IPS-NIHi7 (cell line): ENCODE results near the gene CEP44.
A peak's percentile ranks its signal among the peaks of the same experiment; 100 is the strongest.
"Not testable (repeated sequence)": the region's sequence is repeated elsewhere in the genome, so short reads cannot be mapped to it uniquely, and the experiment has no call there.

Experiments
- DNase-seq: peaks from one replicate; pipeline ENCODE4 v3.0.0; 2012; ENCODE audit warnings: mixed read lengths; ENCODE audit errors: extremely low spot score

The CEP44 gene

GRCh38 chr4:174279433-174280155, 4.1 kb upstream of the CEP44 start:
- DNase-seq = no peak

DNA sequence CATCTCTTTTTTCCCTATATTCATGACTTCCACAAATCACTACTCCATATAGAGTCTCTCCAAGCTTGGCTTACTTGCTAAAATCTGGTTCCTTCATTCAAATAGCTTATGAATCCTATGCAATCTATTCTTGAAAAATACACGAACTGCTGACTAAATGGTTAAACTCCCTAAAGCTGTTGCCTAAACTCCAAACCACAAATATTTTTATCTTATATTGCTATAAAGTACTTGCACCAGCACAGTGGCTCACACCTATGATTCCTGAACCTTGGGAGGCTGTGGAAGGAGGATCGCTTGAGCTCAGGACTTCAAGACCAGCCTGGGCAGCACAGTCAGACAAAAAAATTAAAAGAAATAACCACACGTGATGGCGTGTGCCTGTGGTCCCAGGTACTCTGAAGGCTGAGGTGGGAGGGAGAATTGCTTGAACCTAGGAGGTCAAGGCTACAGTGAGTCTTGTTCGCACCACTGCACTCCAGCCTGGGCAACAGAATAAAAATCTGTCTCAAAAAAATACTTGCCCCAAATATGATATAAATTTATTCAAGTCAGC, 2.5 kb upstream of the CEP44 start:
- DNase-seq = no peak

DNA sequence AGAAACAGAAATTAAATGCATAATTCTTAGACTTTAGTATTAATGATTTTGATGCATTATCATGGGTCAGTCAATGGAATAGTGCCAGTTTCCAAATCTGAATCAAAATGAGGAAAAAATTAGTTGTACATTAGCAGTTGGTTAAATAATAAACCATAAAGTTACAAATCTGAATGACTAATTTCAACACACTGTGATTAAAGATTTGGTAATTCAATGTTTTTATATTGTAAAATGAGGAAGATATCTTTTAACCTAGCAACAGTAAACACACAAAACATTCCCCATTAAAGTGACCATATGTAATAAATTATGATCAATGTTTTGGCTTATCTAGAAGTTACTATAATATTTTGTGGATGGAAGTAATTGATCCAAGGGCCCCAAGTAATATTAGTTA, 1.8 kb upstream of the CEP44 start:
- no peak for DNase-seq

- DNase-seq = peak; percentile 90
Observed at GRCh38 chr4:174282836-174283506, 740 bp upstream of the CEP44 start.

DNA sequence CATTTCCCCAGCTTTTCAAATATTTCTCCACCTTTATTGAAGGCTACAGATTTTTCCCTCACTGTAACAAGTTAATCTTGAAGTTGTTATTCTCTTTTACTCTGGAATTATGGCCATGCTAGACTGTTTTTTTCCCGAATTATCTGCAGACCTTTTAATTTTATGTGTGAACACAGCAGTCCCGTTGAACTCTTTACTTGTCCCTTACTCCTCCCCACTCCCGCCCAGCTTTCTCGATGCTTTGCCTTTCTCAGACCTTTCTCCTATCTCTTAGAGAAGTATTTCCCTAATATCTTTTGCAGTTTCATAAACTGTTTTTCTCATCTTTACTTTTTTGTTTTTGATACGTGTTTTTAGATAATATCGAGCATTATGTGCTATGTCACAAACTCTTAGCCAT, 776 bp downstream of the CEP44 start:
- peak; percentile 8 for DNase-seq

- no peak for DNase-seq
Observed at GRCh38 chr4:174286870-174287269, 3.2 kb downstream of the CEP44 start.

DNA sequence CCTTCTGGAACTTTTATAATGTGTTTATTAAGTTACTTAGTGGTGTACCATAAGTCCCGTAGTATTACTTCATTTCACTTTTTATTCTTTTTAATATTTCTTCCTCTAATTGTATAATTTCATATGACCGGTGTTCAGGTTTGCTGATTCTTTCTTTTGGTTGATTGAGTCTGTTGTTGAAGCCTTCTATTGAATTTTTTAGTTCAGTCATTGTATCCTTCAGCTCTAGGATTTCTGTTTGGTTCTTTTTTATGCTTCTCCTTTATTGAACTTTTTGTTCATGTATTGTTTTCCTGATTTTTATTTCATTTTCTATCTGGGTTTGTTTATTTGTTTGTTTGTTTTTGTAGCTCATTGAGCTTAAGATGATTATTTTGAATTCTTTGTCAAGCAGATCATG, 8.8 kb downstream of the CEP44 start:
- no peak for DNase-seq

GRCh38 chr4:174294641-174295040, 10.9 kb downstream of the CEP44 start:
- DNase-seq = not testable (repeated sequence)

- not testable (repeated sequence) for DNase-seq
Observed at GRCh38 chr4:174295142-174295541, 11.4 kb downstream of the CEP44 start.

GRCh38 chr4:174303687-174304086, 20.0 kb downstream of the CEP44 start:
- DNase-seq = no peak

DNA sequence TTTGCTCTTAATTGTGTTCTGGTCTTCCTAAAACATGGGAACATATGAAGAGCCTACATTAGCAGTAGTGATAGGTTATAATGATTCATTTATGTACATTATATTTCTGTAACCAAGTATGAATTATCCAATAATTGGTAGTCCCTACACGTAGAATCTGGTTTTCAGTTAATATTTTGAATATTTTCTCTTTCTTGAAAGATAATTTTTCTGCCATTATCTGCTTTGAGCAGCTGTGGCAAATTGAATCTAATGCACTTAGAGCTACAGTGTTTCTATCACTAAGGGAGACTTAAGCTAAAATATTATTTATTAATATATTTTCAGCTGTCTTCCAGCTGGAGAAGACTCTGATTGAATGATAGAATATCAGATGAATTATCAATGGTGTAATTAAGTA, 21.0 kb downstream of the CEP44 start:
- DNase-seq = no peak

DNA sequence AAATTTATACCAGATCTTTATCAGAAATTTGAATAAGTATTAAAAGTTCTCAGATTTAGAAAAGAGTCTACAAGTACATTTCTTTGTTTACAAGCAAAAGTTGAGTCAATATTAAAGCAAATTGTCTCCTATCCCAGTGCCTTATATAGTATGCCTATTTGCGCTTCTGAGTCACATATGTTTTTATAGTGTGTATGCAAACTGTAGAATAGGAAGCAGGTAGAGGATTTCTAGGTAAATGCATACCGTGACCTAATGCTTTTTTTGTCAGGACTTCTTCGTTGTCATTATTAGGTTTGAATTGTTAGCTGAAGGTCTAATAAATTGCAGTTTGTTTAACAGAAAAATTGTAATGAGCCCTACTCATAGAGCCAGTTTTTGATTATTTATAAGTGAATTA, 22.2 kb downstream of the CEP44 start:
- no peak for DNase-seq

- no peak for DNase-seq
Observed at GRCh38 chr4:174307694-174308093, 24.0 kb downstream of the CEP44 start.

DNA sequence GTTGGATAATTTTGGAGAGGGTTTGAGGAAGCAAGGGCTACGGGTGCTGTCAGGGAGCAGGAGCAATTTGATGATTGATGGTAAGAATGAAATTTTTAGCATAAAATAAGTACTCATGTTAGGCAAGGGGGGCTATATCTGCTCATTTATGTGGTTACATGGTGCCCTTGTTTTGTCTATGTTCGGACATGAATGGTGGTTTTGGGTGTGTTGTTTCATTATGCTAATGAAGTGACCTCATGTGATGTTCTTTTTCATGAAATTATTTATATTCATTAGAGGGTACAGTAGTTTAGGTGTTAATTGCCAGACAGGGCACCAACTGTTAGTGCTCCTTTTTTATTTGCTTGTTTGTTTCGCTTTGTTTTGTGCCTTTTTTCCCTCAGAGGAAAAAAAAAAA, 29.3 kb downstream of the CEP44 start:
- no peak for DNase-seq

DNA sequence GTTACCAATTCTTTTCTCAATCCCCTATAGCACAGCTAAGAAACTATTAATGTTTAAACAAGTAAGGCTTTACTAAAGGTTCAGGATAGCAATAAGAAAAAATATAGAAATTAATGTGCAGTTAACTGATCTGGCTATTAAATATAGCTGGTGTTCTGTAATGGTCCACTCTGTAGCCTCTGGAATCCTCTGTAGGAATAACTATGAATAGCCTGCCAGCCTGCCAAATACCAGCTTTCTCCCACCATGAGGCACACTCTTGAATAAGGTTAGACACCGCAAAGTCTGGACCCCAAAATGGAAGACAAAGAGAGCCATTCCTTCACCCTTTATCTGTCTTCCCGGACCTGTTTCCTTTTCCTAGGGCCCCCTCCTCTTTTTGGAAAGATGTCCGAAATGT, 30.6 kb downstream of the CEP44 start:
- no peak for DNase-seq

- DNase-seq = peak; percentile 38
Observed at GRCh38 chr4:174314770-174315169, 31.1 kb downstream of the CEP44 start.

- no peak for DNase-seq
Observed at GRCh38 chr4:174316546-174316945, 32.8 kb downstream of the CEP44 start.

DNA sequence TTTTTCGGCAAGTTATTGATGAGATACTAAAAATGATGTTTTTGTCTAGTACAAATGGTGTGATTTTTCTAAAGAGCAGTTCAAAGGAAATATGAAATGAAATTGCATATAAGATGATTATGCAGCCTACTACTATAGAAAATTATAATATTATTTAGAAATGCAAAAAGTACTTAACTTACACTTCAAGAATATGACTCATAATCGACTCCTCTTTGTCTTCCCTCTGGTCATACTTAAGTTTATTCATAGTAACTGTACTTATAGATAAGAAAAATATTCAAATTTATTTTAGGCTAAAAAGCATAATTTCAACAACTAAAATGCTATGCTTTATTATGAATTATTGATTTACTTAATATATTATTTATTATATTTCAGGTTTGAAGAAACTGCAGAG, 33.2 kb downstream of the CEP44 start:
- DNase-seq = no peak

- DNase-seq = no peak
Observed at GRCh38 chr4:174317531-174317930, 33.8 kb downstream of the CEP44 start.

GRCh38 chr4:174318829-174319764, 35.4 kb downstream of the CEP44 start:
- DNase-seq = peak; percentile 26

DNA sequence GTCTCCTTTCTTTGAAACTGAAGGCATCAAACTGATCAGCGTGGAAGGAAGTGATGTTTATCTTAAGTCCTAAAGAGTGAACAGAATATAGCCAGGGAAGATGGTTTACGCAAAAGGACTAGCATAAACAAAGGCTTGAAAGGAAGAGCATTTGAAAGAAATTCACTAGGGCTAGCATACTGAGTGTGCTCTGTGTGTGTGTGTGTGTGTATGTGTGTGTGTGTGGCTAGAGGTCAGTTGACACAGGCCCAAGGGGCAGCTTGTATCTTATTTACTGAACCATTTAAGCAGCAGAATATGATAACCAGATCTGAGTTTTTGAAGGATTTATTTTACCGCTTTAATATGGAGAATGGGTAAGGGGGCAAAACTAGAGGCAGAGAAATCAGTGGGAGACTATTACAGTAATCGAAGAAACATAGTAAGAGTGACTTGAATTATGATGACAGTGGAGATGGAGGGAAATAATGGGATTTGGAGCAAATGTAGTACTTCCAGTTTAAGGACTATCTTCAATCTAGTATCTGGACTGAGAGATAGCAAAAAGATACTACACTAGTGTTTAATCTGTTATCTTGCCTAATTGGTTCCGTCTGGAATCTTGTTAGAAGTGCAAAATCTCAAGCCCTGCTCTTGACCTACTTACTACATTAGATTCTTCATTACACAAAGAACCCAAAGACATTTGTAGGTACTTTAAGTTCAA, 36.9 kb downstream of the CEP44 start:
- no peak for DNase-seq
